T-helper 2 cell treated with Interferon-gamma antibody and Interleukin-4, amounts not matched to agents 5 μg/mL and 100 μg/mL, for 36 hours (primary cell): ENCODE results near the gene COL18A1.
"Not testable (repeated sequence)": the region's sequence is repeated elsewhere in the genome, so short reads cannot be mapped to it uniquely, and the experiment has no call there.

ENCODE experiments used
- DNase-seq: peaks from one replicate; pipeline ENCODE4 v3.0.0; 2021; ENCODE audit warnings: low spot score
- H3K27ac Mint-ChIP-seq: one replicate; pipeline ENCODE4 v1.8.0; 2021; ENCODE audit warnings: mild to moderate bottlenecking, mixed read lengths
- H3K27me3 Mint-ChIP-seq: one replicate; pipeline ENCODE4 v1.8.0; 2021; ENCODE audit warnings: low read depth, mixed read lengths
- H3K36me3 Mint-ChIP-seq: one replicate; pipeline ENCODE4 v1.8.0; 2021; ENCODE audit warnings: low read depth, mixed read lengths
- H3K4me1 Mint-ChIP-seq: one replicate; pipeline ENCODE4 v1.8.0; 2021; ENCODE audit warnings: low read depth, mixed read lengths
- H3K4me3 Mint-ChIP-seq: one replicate; pipeline ENCODE4 v1.8.0; 2022; ENCODE audit warnings: mild to moderate bottlenecking, moderate library complexity, mixed read lengths
- H3K9me3 Mint-ChIP-seq: one replicate; pipeline ENCODE4 v1.8.0; 2021; ENCODE audit warnings: mixed read lengths

Gene COL18A1

GRCh38 chr21:45404730-45405270, at the start of gene COL18A1:
TSS of gene COL18A1 (plus strand) at chr21:45405165. CDS start at chr21:45405231, 66 bp downstream.
- Mint-ChIP-seq H3K36me3 (no peaks in the 10 kb centered on the region), H3K4me1 (peaks cover 2% of the 10 kb centered on the region), H3K27ac (peak within 1 kb of the TSS; percentile 19), H3K4me3 (peak within 1 kb of the TSS; percentile 79), H3K27me3 (peaks cover 50% of the 10 kb centered on the region), H3K9me3 (peaks cover 7% of the 10 kb centered on the region)
- peak; percentile 28 for DNase-seq

- Mint-ChIP-seq H3K36me3 (no peaks in the 10 kb centered on the region), H3K4me3 (no peak overlapping the region), H3K4me1 (no peaks in the 10 kb centered on the region)
Measured at GRCh38 chr21:45355573-45355972, 49.4 kb upstream of the COL18A1 start.

GRCh38 chr21:45356251-45356650, 48.7 kb upstream of the COL18A1 start:
- no peak overlapping the region for H3K27ac Mint-ChIP-seq
- H3K27me3 Mint-ChIP-seq, result peaks cover 30% of the 10 kb centered on the region
- H3K9me3 Mint-ChIP-seq, result no peaks in the 10 kb centered on the region
- no peaks in the 10 kb centered on the region for H3K36me3 Mint-ChIP-seq
- H3K4me1 Mint-ChIP-seq, result no peaks in the 10 kb centered on the region
- H3K4me3 Mint-ChIP-seq, result no peak overlapping the region
- no peak for DNase-seq

More at GRCh38 chr21:45355573-45355972, 49.4 kb upstream of the COL18A1 start:
- H3K9me3 Mint-ChIP-seq, result no peaks in the 10 kb centered on the region
- DNase-seq, result no peak
- peaks cover 30% of the 10 kb centered on the region for H3K27me3 Mint-ChIP-seq
- no peak overlapping the region for H3K27ac Mint-ChIP-seq

GRCh38 chr21:45356653-45357435, 48.1 kb upstream of the COL18A1 start:
- Mint-ChIP-seq H3K4me3 (no peak overlapping the region), H3K27ac (no peak overlapping the region), H3K27me3 (peaks cover 30% of the 10 kb centered on the region), H3K4me1 (no peaks in the 10 kb centered on the region), H3K36me3 (no peaks in the 10 kb centered on the region), H3K9me3 (no peaks in the 10 kb centered on the region)
- no peak for DNase-seq

- DNase-seq, result no peak
- no peaks in the 10 kb centered on the region for H3K36me3 Mint-ChIP-seq
- H3K27me3 Mint-ChIP-seq, result peaks cover 30% of the 10 kb centered on the region
- H3K27ac Mint-ChIP-seq, result no peak overlapping the region
- H3K4me3 Mint-ChIP-seq, result no peak overlapping the region
- H3K4me1 Mint-ChIP-seq, result no peaks in the 10 kb centered on the region
- H3K9me3 Mint-ChIP-seq, result no peaks in the 10 kb centered on the region
Measured at GRCh38 chr21:45357436-45358260, 47.3 kb upstream of the COL18A1 start.

GRCh38 chr21:45358261-45358670, 46.7 kb upstream of the COL18A1 start:
- Mint-ChIP-seq H3K36me3 (no peaks in the 10 kb centered on the region), H3K27ac (no peak overlapping the region), H3K27me3 (peaks cover 30% of the 10 kb centered on the region), H3K4me1 (no peaks in the 10 kb centered on the region), H3K9me3 (no peaks in the 10 kb centered on the region), H3K4me3 (no peak overlapping the region)
- DNase-seq, result no peak

- Mint-ChIP-seq H3K4me1 (peaks cover under 1% of the 10 kb centered on the region), H3K27ac (no peak overlapping the region), H3K27me3 (peaks cover 25% of the 10 kb centered on the region), H3K36me3 (no peaks in the 10 kb centered on the region), H3K4me3 (no peak overlapping the region), H3K9me3 (no peaks in the 10 kb centered on the region)
- no peak for DNase-seq
Measured at GRCh38 chr21:45358711-45359310, 46.2 kb upstream of the COL18A1 start.

- Mint-ChIP-seq H3K27ac (no peak overlapping the region), H3K27me3 (peaks cover 18% of the 10 kb centered on the region), H3K36me3 (no peaks in the 10 kb centered on the region)
Measured at GRCh38 chr21:45359451-45360217, 45.3 kb upstream of the COL18A1 start.

GRCh38 chr21:45361033-45361997, 43.6 kb upstream of the COL18A1 start:
- peaks cover 5% of the 10 kb centered on the region for H3K27me3 Mint-ChIP-seq
- H3K36me3 Mint-ChIP-seq, result no peaks in the 10 kb centered on the region
- no peak overlapping the region for H3K27ac Mint-ChIP-seq
- H3K9me3 Mint-ChIP-seq, result no peaks in the 10 kb centered on the region
- H3K4me1 Mint-ChIP-seq, result peaks cover 6% of the 10 kb centered on the region
- DNase-seq, result no peak
- no peak overlapping the region for H3K4me3 Mint-ChIP-seq

More at GRCh38 chr21:45359451-45360217, 45.3 kb upstream of the COL18A1 start:
- no peaks in the 10 kb centered on the region for H3K9me3 Mint-ChIP-seq
- no peak for DNase-seq
- H3K4me3 Mint-ChIP-seq, result no peak overlapping the region
- peaks cover 6% of the 10 kb centered on the region for H3K4me1 Mint-ChIP-seq

- Mint-ChIP-seq H3K36me3 (no peaks in the 10 kb centered on the region), H3K9me3 (no peaks in the 10 kb centered on the region), H3K4me3 (no peak overlapping the region), H3K4me1 (peaks cover 6% of the 10 kb centered on the region), H3K27me3 (no peaks in the 10 kb centered on the region), H3K27ac (no peak overlapping the region)
- no peak for DNase-seq
Measured at GRCh38 chr21:45362077-45362747, 42.8 kb upstream of the COL18A1 start.

- Mint-ChIP-seq H3K4me1 (peaks cover 6% of the 10 kb centered on the region), H3K9me3 (no peaks in the 10 kb centered on the region), H3K36me3 (no peaks in the 10 kb centered on the region), H3K4me3 (no peak overlapping the region), H3K27me3 (no peaks in the 10 kb centered on the region), H3K27ac (no peak overlapping the region)
- no peak for DNase-seq
Measured at GRCh38 chr21:45362748-45363145, 42.2 kb upstream of the COL18A1 start.

- not testable (repeated sequence) for H3K4me3 Mint-ChIP-seq, DNase-seq, H3K36me3 Mint-ChIP-seq, H3K9me3 Mint-ChIP-seq, H3K27ac Mint-ChIP-seq, H3K4me1 Mint-ChIP-seq, H3K27me3 Mint-ChIP-seq
Measured at GRCh38 chr21:45363272-45363671, 41.7 kb upstream of the COL18A1 start.
